ENCODE results near the gene CRACR2A. TPM values are rescaled to one million over a fixed set of nuclear protein-coding genes. Genes with fewer than 3 reads are reported as not detected.

CRACR2A gene
- total and polyA plus RNA-seq, 10 of the 15 experiments (the other 5 are each of a cell fraction or from before 2014, with no cell fraction given): 2.1 to 18.0 (median 13.2) TPM

GRCh38 chr12:3593906-3594483 lies 158.9 kb downstream of the CRACR2A start:
- H3K4me1 ChIP-seq (ENCODE audit: control insufficient read depth, insufficient read depth, low read length): no peaks in the 10 kb centered on the region
- no peaks in the 10 kb centered on the region for H4K20me1 ChIP-seq (ENCODE audit: control insufficient read depth, insufficient read depth)
- CTCF ChIA-PET: no interaction called here
- no peak overlapping the region for H3K4me3 ChIP-seq
- 55% methylated on average over 9 of the region's 9 CpGs for WGBS (ENCODE audit: insufficient coverage, insufficient replicate concordance, low lambda C conversion rate, missing lambda C conversion rate)
- POLR2A ChIA-PET: no interaction called here
- H3K4me2 ChIP-seq (ENCODE audit: control insufficient read depth, insufficient read depth): no peak overlapping the region
- no peak for ATAC-seq
- H2AFZ ChIP-seq (ENCODE audit: control insufficient read depth, low read depth, low read length): no peak overlapping the region
- intact Hi-C loops (cut with micrococcal nuclease; ENCODE audit: unreplicated experiment): no loop called here
- RAD21 ChIA-PET (ENCODE audit: unreplicated experiment): no interaction called here
- SMC1A ChIA-PET (ENCODE audit: uncharacterized antibody, unreplicated experiment): no interaction called here
- H3K27me3 ChIP-seq (replicated peaks in 1 of 2; ENCODE audit: control insufficient read depth in 2 of 2, insufficient read depth in 2 of 2, low read length in 1 of 2): peaks cover 0 to 2% of the 10 kb centered on the region in 2 experiments; a peak in 3 of 4 replicates
- no peaks in the 10 kb centered on the region for H3K9me3 ChIP-seq (replicated peaks; ENCODE audit: control insufficient read depth, insufficient read depth, low read length)
- in situ Hi-C loops (cut with MboI): no loop called here
- no TSS peak for BruUV-seq (replicated peaks)
- no peak overlapping the region for H3K9ac ChIP-seq (ENCODE audit: control insufficient read depth, insufficient read depth, low read length)
- no peaks in the 10 kb centered on the region for H3K79me2 ChIP-seq (ENCODE audit: control insufficient read depth, insufficient read depth, low read length)
- no peak for TF ChIP-seq NR2C2 (IDR thresholded peaks at IDR 0.05; ENCODE audit: borderline replicate concordance, control insufficient read depth, insufficient read length, low read depth)
- H3K36me3 ChIP-seq (ENCODE audit: control insufficient read depth in 2 of 2, insufficient read depth in 2 of 2, low read length in 1 of 2): no peaks in the 10 kb centered on the region
- DNase-seq (ENCODE audit: low read depth, low spot score): no peak
- no peak overlapping the region for H3K27ac ChIP-seq (ENCODE audit: control insufficient read depth, insufficient read depth)
- FAIRE-seq: no peak

- Histone ChIP-seq H3K27ac (ENCODE audit: control insufficient read depth, insufficient read depth) (no peak overlapping the region), H4K20me1 (ENCODE audit: control insufficient read depth, insufficient read depth) (no peaks in the 10 kb centered on the region), H3K79me2 (ENCODE audit: control insufficient read depth, insufficient read depth, low read length) (no peaks in the 10 kb centered on the region), H3K4me1 (ENCODE audit: control insufficient read depth, insufficient read depth, low read length) (no peaks in the 10 kb centered on the region), H3K4me2 (ENCODE audit: control insufficient read depth, insufficient read depth) (no peak overlapping the region), H3K27me3 (replicated peaks in 1 of 2; ENCODE audit: control insufficient read depth in 2 of 2, insufficient read depth in 2 of 2, low read length in 1 of 2) (peaks cover 0 to 2% of the 10 kb centered on the region in 2 experiments; a peak in 3 of 4 replicates), H3K4me3 (no peak overlapping the region), H3K9ac (ENCODE audit: control insufficient read depth, insufficient read depth, low read length) (no peak overlapping the region), H2AFZ (ENCODE audit: control insufficient read depth, low read depth, low read length) (no peak overlapping the region), H3K36me3 (ENCODE audit: control insufficient read depth in 2 of 2, insufficient read depth in 2 of 2, low read length in 1 of 2) (no peaks in the 10 kb centered on the region), H3K9me3 (replicated peaks; ENCODE audit: control insufficient read depth, insufficient read depth, low read length) (no peaks in the 10 kb centered on the region)
- ChIA-PET CTCF (no interaction called here), RAD21 (ENCODE audit: unreplicated experiment) (no interaction called here), SMC1A (ENCODE audit: uncharacterized antibody, unreplicated experiment) (no interaction called here), POLR2A (no interaction called here)
- intact Hi-C loops (cut with micrococcal nuclease; ENCODE audit: unreplicated experiment): no loop called here
- 56% methylated on average over 30 of the region's 30 CpGs for WGBS (ENCODE audit: insufficient coverage, insufficient replicate concordance, low lambda C conversion rate, missing lambda C conversion rate)
- BruUV-seq (replicated peaks): no TSS peak
- in situ Hi-C loops (cut with MboI): no loop called here
- ATAC-seq: no peak
- DNase-seq (ENCODE audit: low read depth, low spot score): no peak
- no peak for FAIRE-seq
- TF ChIP-seq RELA (IDR thresholded peaks at IDR 0.05; ENCODE audit: borderline replicate concordance, partially characterized antibody) (no peak), CREM (IDR thresholded peaks at IDR 0.05; ENCODE audit: low read depth) (no peak), SMC3 (IDR thresholded peaks at IDR 0.05; ENCODE audit: borderline replicate concordance, low read length) (no peak), E2F8 (IDR thresholded peaks at IDR 0.05; ENCODE audit: low read depth, partially characterized antibody) (no peak), BACH1 (IDR thresholded peaks at IDR 0.05; ENCODE audit: borderline replicate concordance) (no peak), USF2 (IDR thresholded peaks at IDR 0.05; ENCODE audit: borderline replicate concordance, low read depth, low read length) (no peak), FOS (IDR thresholded peaks at IDR 0.05; ENCODE audit: borderline replicate concordance, extremely low read depth, insufficient read length) (no peak), CHD1 (IDR thresholded peaks at IDR 0.05; ENCODE audit: low read depth, low read length) (no peak)
These were observed 159.9 kb downstream of the CRACR2A start for GRCh38 chr12:3592856-3593625.

Data from GM12878 (cell line).